Measurements from ENCODE around the gene SAPCD2. TPM values are rescaled to one million over a fixed set of nuclear protein-coding genes. Genes with fewer than 3 reads are reported as not detected.
"Not testable (repeated sequence)": the region's sequence is repeated elsewhere in the genome, so short reads cannot be mapped to it uniquely, and the experiment has no call there.

SAPCD2 gene
- 7.2 TPM for polyA plus RNA-seq (ENCODE audit: insufficient read length)
- long read RNA-seq, donor 1, result 0 reads
- long read RNA-seq, donor 2, result 0 reads
- long read RNA-seq, donor 3, partial matches to known transcripts, result 0 of 2 reads
- long read RNA-seq, donor 3, other reads (novel, unspliced or antisense), result 0 of 2 reads
- long read RNA-seq, donor 4, result 0 reads
- long read RNA-seq, donor 5, partial matches to known transcripts, result 0 of 1 reads
- long read RNA-seq, donor 5, other reads (novel, unspliced or antisense), result 0 of 1 reads
- long read RNA-seq, donor 6, partial matches to known transcripts, result 0 of 2 reads
- long read RNA-seq, donor 6, other reads (novel, unspliced or antisense), result 0 of 2 reads
- long read RNA-seq, donor 7, partial matches to known transcripts, result 0 of 1 reads
- long read RNA-seq, donor 7, other reads (novel, unspliced or antisense), result 0 of 1 reads
- long read RNA-seq, donor 8, result 0 reads

GRCh38 chr9:137070201-137070905 is at the start of gene SAPCD2:
Gene SAPCD2 (minus strand): TSS chr9:137070557. CDS start chr9:137070460, 97 bp downstream.
- peak; percentile 84 for DNase-seq

GRCh38 chr9:137118092-137118603 is 47.8 kb upstream of the SAPCD2 start:
- DNase-seq, result not testable (repeated sequence)

GRCh38 chr9:137117269-137117731 is 46.9 kb upstream of the SAPCD2 start:
- no peak for DNase-seq

GRCh38 chr9:137116728-137117127 is 46.4 kb upstream of the SAPCD2 start:
- DNase-seq, result no peak

- no peak for DNase-seq
These were observed 45.7 kb upstream of the SAPCD2 start for GRCh38 chr9:137116027-137116507.

- DNase-seq, result no peak
These were observed 45.2 kb upstream of the SAPCD2 start for GRCh38 chr9:137115394-137116026.

- no peak for DNase-seq
These were observed 44.4 kb upstream of the SAPCD2 start, which contains the start of gene DPP7 for GRCh38 chr9:137114613-137115393. Gene DPP7 (minus strand): TSS chr9:137114733. CDS start chr9:137114713, 20 bp downstream.

- DNase-seq, result no peak
These were observed 43.9 kb upstream of the SAPCD2 start for GRCh38 chr9:137114220-137114612.

GRCh38 chr9:137113385-137114159 is 43.2 kb upstream of the SAPCD2 start:
- DNase-seq, result no peak

- DNase-seq, result no peak
These were observed 42.4 kb upstream of the SAPCD2 start for GRCh38 chr9:137112564-137113384.

- no peak for DNase-seq
These were observed 41.6 kb upstream of the SAPCD2 start for GRCh38 chr9:137111788-137112563.

- no peak for DNase-seq
These were observed 40.8 kb upstream of the SAPCD2 start for GRCh38 chr9:137110911-137111787.

GRCh38 chr9:137110147-137110910 is 40.0 kb upstream of the SAPCD2 start:
- no peak for DNase-seq

- no peak for DNase-seq
These were observed 39.1 kb upstream of the SAPCD2 start for GRCh38 chr9:137109250-137110146.

- DNase-seq, result no peak
These were observed 38.4 kb upstream of the SAPCD2 start for GRCh38 chr9:137108608-137109249.
